ENCODE data around the gene NBL1.

NBL1 gene

DNA sequence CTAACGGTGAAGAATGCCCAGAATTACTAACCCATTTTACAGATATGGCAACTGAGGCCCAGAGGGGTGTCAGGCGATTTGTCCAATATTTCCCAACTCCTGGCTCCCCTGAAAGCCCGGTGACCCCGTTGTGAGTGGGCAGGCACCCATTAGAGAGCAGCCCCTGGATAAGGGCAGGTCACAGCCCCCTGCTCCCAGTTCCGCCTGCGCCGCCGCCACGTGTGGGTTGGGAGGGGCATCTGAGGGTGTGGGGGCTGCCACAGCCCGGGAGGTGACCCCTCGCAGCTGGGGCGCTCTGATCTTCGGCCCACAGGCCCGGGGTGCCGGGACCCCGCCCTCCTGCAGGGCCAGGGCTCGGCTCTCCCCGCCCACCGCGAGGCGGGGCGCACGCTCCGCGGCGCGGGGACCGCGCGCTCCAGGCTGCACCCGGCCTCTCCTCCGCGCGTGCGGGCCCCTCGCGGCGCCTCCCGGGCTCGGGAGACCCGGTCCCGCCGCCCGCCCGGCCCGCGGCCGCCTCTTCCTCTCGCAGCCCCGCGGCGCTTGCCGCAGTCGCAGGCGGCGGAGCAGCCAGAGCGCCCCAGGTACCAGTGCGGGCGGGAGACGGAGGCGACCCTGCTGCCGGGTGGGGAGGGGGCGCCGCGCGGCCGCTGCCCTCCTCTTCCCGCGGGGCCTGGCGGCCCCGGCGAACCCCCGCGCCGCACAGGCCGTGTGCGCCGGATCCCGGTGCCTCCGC, 20.5 kb downstream of the NBL1 start, which contains the start of gene HTR6 (continued):
- TF ChIP-seq, protein P1, sequence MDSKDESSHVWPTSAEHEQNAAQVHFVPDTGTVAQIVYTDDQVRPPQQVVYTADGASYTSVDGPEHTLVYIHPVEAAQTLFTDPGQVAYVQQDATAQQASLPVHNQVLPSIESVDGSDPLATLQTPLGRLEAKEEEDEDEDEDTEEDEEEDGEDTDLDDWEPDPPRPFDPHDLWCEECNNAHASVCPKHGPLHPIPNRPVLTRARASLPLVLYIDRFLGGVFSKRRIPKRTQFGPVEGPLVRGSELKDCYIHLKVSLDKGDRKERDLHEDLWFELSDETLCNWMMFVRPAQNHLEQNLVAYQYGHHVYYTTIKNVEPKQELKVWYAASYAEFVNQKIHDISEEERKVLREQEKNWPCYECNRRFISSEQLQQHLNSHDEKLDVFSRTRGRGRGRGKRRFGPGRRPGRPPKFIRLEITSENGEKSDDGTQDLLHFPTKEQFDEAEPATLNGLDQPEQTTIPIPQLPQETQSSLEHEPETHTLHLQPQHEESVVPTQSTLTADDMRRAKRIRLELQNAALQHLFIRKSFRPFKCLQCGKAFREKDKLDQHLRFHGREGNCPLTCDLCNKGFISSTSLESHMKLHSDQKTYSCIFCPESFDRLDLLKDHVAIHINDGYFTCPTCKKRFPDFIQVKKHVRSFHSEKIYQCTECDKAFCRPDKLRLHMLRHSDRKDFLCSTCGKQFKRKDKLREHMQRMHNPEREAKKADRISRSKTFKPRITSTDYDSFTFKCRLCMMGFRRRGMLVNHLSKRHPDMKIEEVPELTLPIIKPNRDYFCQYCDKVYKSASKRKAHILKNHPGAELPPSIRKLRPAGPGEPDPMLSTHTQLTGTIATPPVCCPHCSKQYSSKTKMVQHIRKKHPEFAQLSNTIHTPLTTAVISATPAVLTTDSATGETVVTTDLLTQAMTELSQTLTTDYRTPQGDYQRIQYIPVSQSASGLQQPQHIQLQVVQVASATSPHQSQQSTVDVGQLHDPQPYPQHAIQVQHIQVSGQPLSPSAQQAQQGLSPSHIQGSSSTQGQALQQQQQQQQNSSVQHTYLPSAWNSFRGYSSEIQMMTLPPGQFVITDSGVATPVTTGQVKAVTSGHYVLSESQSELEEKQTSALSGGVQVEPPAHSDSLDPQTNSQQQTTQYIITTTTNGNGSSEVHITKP (tag by site-specific recombination; IDR thresholded peaks at IDR 0.05) = no peak
- 0 out of 2 replicates have a peak, but pooled peaks have one; percentile 20 for TF ChIP-seq KLF1 (tag by site-specific recombination; IDR thresholded peaks at IDR 0.05)
- peak; percentile 58; the same call in 1 of the 2 replicates for TF ChIP-seq EGR2 (tag by site-specific recombination; IDR thresholded peaks at IDR 0.05; ENCODE audit: low read depth)
- no peak for TF ChIP-seq ZNF48 (tag by site-specific recombination; IDR thresholded peaks at IDR 0.05)
- no peak for TF ChIP-seq ZXDB (tag by site-specific recombination; IDR thresholded peaks at IDR 0.05)
- TF ChIP-seq ZNF501 (tag by site-specific recombination; IDR thresholded peaks at IDR 0.05) = no peak
- no peak for TF ChIP-seq ZNF138 (tag by site-specific recombination; IDR thresholded peaks at IDR 0.05; ENCODE audit: borderline replicate concordance)
- no peak for TF ChIP-seq ZNF366 (tag by site-specific recombination; conservative IDR thresholded peaks at IDR 0.05)
- peak; percentile 40; the same call in 1 of the 2 replicates for TF ChIP-seq ZBTB7A (tag by site-specific recombination; IDR thresholded peaks at IDR 0.05; ENCODE audit: low read depth)
- peak; percentile 79 for TF ChIP-seq ZFHX2 (tag by site-specific recombination; conservative IDR thresholded peaks at IDR 0.05)
- 0 out of 2 replicates have a peak, but pooled peaks have one; percentile 37 for TF ChIP-seq KLF9 (tag by site-specific recombination; IDR thresholded peaks at IDR 0.05; ENCODE audit: low read depth)
- TF ChIP-seq SP7 (tag by site-specific recombination; IDR thresholded peaks at IDR 0.05) = no peak
- TF ChIP-seq ZNF776 (tag by site-specific recombination; IDR thresholded peaks at IDR 0.05; ENCODE audit: borderline replicate concordance) = no peak
- no peak; the same call in 1 of the 2 replicates for TF ChIP-seq ZNF24 (tag by site-specific recombination; IDR thresholded peaks at IDR 0.05)

DNA sequence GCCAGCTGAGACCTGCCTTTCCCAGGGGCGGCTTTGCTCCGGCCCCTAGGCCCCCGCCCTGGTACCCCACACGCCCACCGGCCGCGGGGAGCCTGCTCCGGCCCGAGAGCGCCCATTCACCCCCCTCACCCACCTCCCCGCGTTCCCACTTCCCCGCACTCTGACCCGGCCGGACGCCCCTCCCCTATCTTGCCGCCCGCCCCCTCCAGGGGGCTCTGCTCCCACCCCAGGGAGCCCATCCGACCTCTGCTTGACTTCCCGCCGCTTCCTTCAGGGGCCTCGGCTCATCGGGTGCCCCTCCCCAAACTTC, 21.0 kb downstream of the NBL1 start:
- ChIA-PET CTCF (interaction anchor here (0.9 kb wide), 1 partner anchor 50 kb away, joined by 4 read pairs; no protein-coding TSS in a partner anchor), POLR2A (no interaction called here)
- Histone ChIP-seq H3K27ac (ENCODE audit: extremely low read depth, low read depth, low read length) (peak overlapping the region; percentile 47; the same call in 1 of the 2 replicates), H3K9me3 (ENCODE audit: control insufficient read depth, insufficient read depth, low read depth, low read length) (no peaks in the 10 kb centered on the region), H3K4me3 (ENCODE audit: low read depth, low read length) (peak overlapping the region; percentile 23), H3K36me3 (ENCODE audit: control insufficient read depth in 2 of 2, insufficient read depth in 1 of 2, low read length in 2 of 2) (no peaks in the 10 kb centered on the region), H3K4me1 (ENCODE audit: control insufficient read depth, insufficient read depth, low read length) (no peaks in the 10 kb centered on the region)
- TF ChIP-seq ZNF530 (tag by site-specific recombination; IDR thresholded peaks at IDR 0.05; ENCODE audit: low read depth) = no peak
- TF ChIP-seq ZIC2 (tag by site-specific recombination; IDR thresholded peaks at IDR 0.05) = 0 out of 2 replicates have a peak, but pooled peaks have one; percentile 38
- TF ChIP-seq, protein P2, sequence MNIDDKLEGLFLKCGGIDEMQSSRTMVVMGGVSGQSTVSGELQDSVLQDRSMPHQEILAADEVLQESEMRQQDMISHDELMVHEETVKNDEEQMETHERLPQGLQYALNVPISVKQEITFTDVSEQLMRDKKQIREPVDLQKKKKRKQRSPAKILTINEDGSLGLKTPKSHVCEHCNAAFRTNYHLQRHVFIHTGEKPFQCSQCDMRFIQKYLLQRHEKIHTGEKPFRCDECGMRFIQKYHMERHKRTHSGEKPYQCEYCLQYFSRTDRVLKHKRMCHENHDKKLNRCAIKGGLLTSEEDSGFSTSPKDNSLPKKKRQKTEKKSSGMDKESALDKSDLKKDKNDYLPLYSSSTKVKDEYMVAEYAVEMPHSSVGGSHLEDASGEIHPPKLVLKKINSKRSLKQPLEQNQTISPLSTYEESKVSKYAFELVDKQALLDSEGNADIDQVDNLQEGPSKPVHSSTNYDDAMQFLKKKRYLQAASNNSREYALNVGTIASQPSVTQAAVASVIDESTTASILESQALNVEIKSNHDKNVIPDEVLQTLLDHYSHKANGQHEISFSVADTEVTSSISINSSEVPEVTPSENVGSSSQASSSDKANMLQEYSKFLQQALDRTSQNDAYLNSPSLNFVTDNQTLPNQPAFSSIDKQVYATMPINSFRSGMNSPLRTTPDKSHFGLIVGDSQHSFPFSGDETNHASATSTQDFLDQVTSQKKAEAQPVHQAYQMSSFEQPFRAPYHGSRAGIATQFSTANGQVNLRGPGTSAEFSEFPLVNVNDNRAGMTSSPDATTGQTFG (tag by site-specific recombination; IDR thresholded peaks at IDR 0.05; ENCODE audit: borderline replicate concordance) = no peak
- no peak for TF ChIP-seq ZBTB17 (tag by site-specific recombination; IDR thresholded peaks at IDR 0.05)
- TF ChIP-seq, protein P3, sequence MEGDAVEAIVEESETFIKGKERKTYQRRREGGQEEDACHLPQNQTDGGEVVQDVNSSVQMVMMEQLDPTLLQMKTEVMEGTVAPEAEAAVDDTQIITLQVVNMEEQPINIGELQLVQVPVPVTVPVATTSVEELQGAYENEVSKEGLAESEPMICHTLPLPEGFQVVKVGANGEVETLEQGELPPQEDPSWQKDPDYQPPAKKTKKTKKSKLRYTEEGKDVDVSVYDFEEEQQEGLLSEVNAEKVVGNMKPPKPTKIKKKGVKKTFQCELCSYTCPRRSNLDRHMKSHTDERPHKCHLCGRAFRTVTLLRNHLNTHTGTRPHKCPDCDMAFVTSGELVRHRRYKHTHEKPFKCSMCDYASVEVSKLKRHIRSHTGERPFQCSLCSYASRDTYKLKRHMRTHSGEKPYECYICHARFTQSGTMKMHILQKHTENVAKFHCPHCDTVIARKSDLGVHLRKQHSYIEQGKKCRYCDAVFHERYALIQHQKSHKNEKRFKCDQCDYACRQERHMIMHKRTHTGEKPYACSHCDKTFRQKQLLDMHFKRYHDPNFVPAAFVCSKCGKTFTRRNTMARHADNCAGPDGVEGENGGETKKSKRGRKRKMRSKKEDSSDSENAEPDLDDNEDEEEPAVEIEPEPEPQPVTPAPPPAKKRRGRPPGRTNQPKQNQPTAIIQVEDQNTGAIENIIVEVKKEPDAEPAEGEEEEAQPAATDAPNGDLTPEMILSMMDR (tag by site-specific recombination; IDR thresholded peaks at IDR 0.05) = no peak
- no peak for TF ChIP-seq ZNF501 (tag by site-specific recombination; IDR thresholded peaks at IDR 0.05)
- TF ChIP-seq ZNF544 (tag by site-specific recombination; IDR thresholded peaks at IDR 0.05) = no peak
- peak; percentile 85 for TF ChIP-seq ZNF423 (tag by site-specific recombination; IDR thresholded peaks at IDR 0.05)
- TF ChIP-seq ZBTB48 (tag by site-specific recombination; IDR thresholded peaks at IDR 0.05) = no peak; the same call in 1 of the 2 replicates
- TF ChIP-seq, protein P4, sequence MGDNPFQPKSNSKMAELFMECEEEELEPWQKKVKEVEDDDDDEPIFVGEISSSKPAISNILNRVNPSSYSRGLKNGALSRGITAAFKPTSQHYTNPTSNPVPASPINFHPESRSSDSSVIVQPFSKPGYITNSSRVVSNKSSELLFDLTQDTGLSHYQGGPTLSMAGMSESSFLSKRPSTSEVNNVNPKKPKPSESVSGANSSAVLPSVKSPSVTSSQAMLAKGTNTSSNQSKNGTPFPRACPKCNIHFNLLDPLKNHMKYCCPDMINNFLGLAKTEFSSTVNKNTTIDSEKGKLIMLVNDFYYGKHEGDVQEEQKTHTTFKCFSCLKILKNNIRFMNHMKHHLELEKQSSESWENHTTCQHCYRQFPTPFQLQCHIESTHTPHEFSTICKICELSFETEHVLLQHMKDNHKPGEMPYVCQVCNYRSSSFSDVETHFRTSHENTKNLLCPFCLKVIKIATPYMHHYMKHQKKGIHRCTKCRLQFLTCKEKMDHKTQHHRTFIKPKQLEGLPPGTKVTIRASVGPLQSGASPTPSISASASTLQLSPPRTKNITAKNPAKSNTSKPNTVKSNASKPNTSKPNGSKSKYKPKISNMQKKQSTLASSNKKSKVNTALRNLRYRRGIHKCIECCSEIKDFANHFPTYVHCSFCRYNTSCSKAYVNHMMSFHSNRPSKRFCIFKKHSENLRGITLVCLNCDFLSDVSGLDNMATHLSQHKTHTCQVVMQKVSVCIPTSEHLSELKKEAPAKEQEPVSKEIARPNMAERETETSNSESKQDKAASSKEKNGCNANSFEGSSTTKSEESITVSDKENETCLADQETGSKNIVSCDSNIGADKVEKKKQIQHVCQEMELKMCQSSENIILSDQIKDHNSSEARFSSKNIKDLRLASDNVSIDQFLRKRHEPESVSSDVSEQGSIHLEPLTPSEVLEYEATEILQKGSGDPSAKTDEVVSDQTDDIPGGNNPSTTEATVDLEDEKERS (tag by site-specific recombination; IDR thresholded peaks at IDR 0.05) = no peak
- TF ChIP-seq ZNF626 (tag by site-specific recombination; IDR thresholded peaks at IDR 0.05) = no peak
- TF ChIP-seq ZBTB21 (tag by site-specific recombination; IDR thresholded peaks at IDR 0.05) = no peak
- TF ChIP-seq ZFP41 (tag by site-specific recombination; IDR thresholded peaks at IDR 0.05; ENCODE audit: borderline replicate concordance) = no peak
- TF ChIP-seq ZFHX2 (tag by site-specific recombination; conservative IDR thresholded peaks at IDR 0.05) = peak; percentile 35; the same call in 1 of the 2 replicates

All from HEK293 (cell line).